ENCODE data around the gene IGSF22.
"Not testable (repeated sequence)": the region's sequence is repeated elsewhere in the genome, so short reads cannot be mapped to it uniquely, and the experiment has no call there.

Gene IGSF22

GRCh38 chr11:18692941-18693760 is 32.8 kb downstream of the IGSF22 start:
- DNase-seq (ENCODE audit: low read depth in 4 of 4, low spot score in 1 of 4): no peak

GRCh38 chr11:18691467-18692140 is 34.4 kb downstream of the IGSF22 start:
- not testable (repeated sequence) for DNase-seq (ENCODE audit: low read depth in 4 of 4, low spot score in 1 of 4)

GRCh38 chr11:18684267-18684666 is 41.7 kb downstream of the IGSF22 start:
- DNase-seq (ENCODE audit: low read depth in 4 of 4, low spot score in 1 of 4): no peak

GRCh38 chr11:18682466-18682865 is 43.5 kb downstream of the IGSF22 start:
- DNase-seq (ENCODE audit: low read depth in 4 of 4, low spot score in 1 of 4): no peak

- DNase-seq (ENCODE audit: low read depth in 4 of 4, low spot score in 1 of 4): not testable (repeated sequence)
Observed at GRCh38 chr11:18681949-18682348, 44.0 kb downstream of the IGSF22 start.

- DNase-seq (ENCODE audit: low read depth in 4 of 4, low spot score in 1 of 4): no peak
Observed at GRCh38 chr11:18677560-18677959, 48.4 kb downstream of the IGSF22 start.

- no peak for DNase-seq (ENCODE audit: low read depth in 4 of 4, low spot score in 1 of 4)
Observed at GRCh38 chr11:18676803-18677202, 49.2 kb downstream of the IGSF22 start.

DNA sequence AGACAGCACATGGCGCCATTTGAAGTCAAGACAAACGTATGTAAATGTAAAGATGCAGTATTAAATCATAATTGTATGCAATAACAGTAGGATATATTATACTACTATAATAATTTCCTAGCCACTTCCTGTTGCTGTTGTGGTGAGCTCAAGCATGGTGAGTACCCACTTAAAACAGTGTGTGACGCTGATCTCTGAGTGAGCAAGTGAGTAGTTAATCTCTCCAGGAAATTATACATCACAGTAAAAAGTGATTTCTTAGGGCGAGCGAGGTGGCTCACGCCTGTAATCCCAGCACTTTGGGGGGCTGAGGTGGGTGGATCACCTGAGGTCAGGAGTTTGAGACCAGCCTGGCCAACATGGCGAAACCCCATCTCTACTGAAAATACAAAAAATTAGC is 53.8 kb downstream of the IGSF22 start:
- DNase-seq (ENCODE audit: low read depth in 4 of 4, low spot score in 1 of 4): peak in 1 of 4 experiments; percentile 13

DNA sequence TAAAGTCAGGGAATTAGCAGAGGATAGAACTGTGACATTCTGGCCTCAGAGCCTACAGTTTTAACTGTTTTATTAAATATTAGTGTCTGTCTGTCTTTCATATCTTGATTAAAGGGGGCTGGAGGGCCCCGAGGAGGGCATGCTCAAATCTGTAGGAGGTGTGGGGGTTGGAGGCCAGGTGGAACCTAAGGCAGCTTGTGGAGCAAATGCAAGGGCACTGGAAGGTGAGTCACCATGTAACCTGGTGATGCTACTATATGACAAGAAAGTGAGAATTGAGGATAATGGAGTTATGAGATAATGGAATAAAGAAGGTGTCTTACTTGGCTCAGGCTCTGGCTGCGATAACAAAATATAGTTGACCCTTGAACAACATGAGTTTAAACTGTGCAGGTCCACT is 54.7 kb downstream of the IGSF22 start:
- no peak for DNase-seq (ENCODE audit: low read depth in 4 of 4, low spot score in 1 of 4)

DNA sequence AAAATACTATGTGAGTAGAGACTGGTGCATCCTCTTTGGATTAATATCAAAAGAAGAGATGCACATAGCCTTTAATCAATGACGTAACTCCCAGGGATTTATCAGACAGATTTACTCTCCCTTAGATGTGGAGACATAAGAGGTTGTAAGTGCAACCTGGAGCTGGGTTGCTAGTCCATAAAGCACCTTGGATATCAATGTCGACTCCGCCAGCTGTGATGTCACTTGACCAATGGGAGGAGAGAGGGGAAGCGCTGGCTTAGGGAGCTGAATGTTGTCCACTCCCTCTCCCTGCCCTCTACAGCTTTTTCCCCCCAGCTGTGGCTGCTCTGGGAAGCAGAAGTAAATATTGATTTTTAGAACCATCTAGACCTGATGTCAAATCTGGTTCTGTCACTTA is 56.3 kb downstream of the IGSF22 start:
- DNase-seq (ENCODE audit: low read depth in 4 of 4, low spot score in 1 of 4): no peak

GRCh38 chr11:18669219-18669596 is 56.8 kb downstream of the IGSF22 start:
- no peak for DNase-seq (ENCODE audit: low read depth in 4 of 4, low spot score in 1 of 4)

DNA sequence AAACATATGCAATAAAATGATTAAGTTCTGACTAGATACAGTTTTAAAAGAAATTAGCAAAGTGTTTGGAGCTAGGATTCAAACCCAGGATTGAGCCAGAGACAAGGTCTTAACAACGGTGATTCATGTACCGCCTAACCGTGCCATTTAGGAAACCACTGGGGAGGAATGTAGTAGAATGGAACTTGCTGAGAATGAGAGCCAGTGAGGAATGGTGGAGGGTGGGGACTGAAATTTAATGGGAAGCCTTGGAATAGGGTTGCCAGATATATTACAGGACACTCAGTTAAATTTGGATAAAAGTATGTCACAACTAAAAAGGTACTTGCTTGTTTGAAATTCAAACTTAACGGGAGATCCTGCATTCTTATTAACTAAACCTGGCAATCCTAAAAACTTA is 57.9 kb downstream of the IGSF22 start:
- no peak for DNase-seq (ENCODE audit: low read depth in 4 of 4, low spot score in 1 of 4)

DNA sequence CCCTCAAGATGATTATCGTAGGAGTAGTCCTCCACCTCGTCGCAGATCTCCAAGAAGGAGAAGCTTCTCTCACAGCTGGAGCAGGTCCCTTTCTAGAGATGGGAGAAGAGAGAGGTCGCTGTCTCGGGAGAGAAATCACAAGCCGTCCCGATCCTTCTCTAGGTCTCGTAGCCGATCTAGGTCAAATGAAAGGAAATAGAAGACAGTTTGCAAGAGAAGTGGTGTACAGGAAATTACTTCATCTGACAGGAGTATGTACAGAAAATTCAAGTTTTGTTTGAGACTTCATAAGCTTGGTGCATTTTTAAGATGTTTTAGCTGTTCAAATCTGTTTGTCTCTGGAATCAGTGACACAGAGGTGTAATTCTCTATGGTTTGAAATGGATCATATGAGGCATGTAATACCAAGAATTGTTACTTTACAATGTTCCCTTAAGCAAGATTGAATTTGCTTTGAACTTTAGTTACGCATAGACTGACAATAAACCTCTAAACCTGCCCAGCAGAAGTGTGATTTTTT is 60.6 kb downstream of the IGSF22 start:
- not testable (repeated sequence) for DNase-seq (ENCODE audit: low read depth in 4 of 4, low spot score in 1 of 4)

- no peak for DNase-seq (ENCODE audit: low read depth in 4 of 4, low spot score in 1 of 4)
Observed at GRCh38 chr11:18657673-18658072, 68.3 kb downstream of the IGSF22 start.
